ENCODE measurements around the gene C3orf52. TPM values are rescaled to one million over a fixed set of nuclear protein-coding genes. Genes with fewer than 3 reads are reported as not detected.
A peak's percentile ranks its signal among the peaks of the same experiment; 100 is the strongest.

C3orf52 gene
- total RNA-seq, 1 experiment from 2014 or later, result 14.3 TPM

GRCh38 chr3:112124907-112125607 is 38.9 kb downstream of the C3orf52 start:
- Mint-ChIP-seq H3K27ac (peak overlapping the region; percentile 82), H3K27me3 (ENCODE audit: low read depth) (no peaks in the 10 kb centered on the region), H3K36me3 (0 out of 2 replicates have a peak, but pooled peaks cover 2% of the 10 kb centered on the region), H3K9me3 (no peaks in the 10 kb centered on the region), H3K4me3 (no peak overlapping the region), H3K4me1 (peaks cover 54% of the 10 kb centered on the region)
- DNase-seq (ENCODE audit: low spot score) (no peak), ATAC-seq (no peak)
- no peak for TF ChIP-seq ZBTB21 (CRISPR knock-in tag; IDR thresholded peaks at IDR 0.05; ENCODE audit: borderline replicate concordance)
- no peak for TF ChIP-seq GABPB1 (CRISPR knock-in tag; IDR thresholded peaks at IDR 0.05)
- no peak for TF ChIP-seq ATF1 (CRISPR knock-in tag; IDR thresholded peaks at IDR 0.05)
- TF ChIP-seq USF2 (CRISPR knock-in tag; IDR thresholded peaks at IDR 0.05), result no peak
- no peak for TF ChIP-seq PRRX2 (CRISPR knock-in tag; IDR thresholded peaks at IDR 0.05)
- no peak for TF ChIP-seq NR2C2 (CRISPR knock-in tag; IDR thresholded peaks at IDR 0.05)
- TF ChIP-seq ZNF317 (CRISPR knock-in tag; IDR thresholded peaks at IDR 0.05; ENCODE audit: borderline replicate concordance, low read depth), result no peak
- no peak for TF ChIP-seq AR (CRISPR knock-in tag; IDR thresholded peaks at IDR 0.05)
- no peak for TF ChIP-seq NR1H2 (CRISPR knock-in tag; IDR thresholded peaks at IDR 0.05)
- no peak for TF ChIP-seq ZBTB43 (CRISPR knock-in tag; IDR thresholded peaks at IDR 0.05)
- no peak for TF ChIP-seq MXD4 (CRISPR knock-in tag; IDR thresholded peaks at IDR 0.05; ENCODE audit: borderline replicate concordance)
- TF ChIP-seq ZNF532 (CRISPR knock-in tag; IDR thresholded peaks at IDR 0.05; ENCODE audit: borderline replicate concordance), result no peak
- TF ChIP-seq ZNF121 (CRISPR knock-in tag; IDR thresholded peaks at IDR 0.05), result no peak
- ChIA-PET POLR2A (interaction anchor here (0.9 kb wide), 1 partner anchor 209 kb away, joined by 3 read pairs; no protein-coding TSS in a partner anchor), CTCF (interaction anchor here (0.6 to 8.7 kb wide), 6 partner anchors 8 to 207 kb away, joined by 3 to 73 read pairs (median 4); no protein-coding TSS in a partner anchor)

- DNase-seq (ENCODE audit: low spot score), result peak; percentile 30
- H3K27ac Mint-ChIP-seq, result peak overlapping the region; percentile 89
Measured at GRCh38 chr3:112126511-112126911, 40.3 kb downstream of the C3orf52 start.

More at GRCh38 chr3:112126511-112126911, 40.3 kb downstream of the C3orf52 start:
- CTCF ChIA-PET, result interaction anchor here (1.7 to 8.7 kb wide), 3 partner anchors 11 to 113 kb away, joined by 5 to 73 read pairs (median 44); no protein-coding TSS in a partner anchor
- Mint-ChIP-seq H3K27me3 (ENCODE audit: low read depth) (no peaks in the 10 kb centered on the region), H3K36me3 (peaks cover 4% of the 10 kb centered on the region; the same call in 1 of the 2 replicates), H3K4me3 (no peak overlapping the region; the same call in 1 of the 2 replicates), H3K9me3 (no peaks in the 10 kb centered on the region), H3K4me1 (peaks cover 54% of the 10 kb centered on the region)
- ATAC-seq, result peak; percentile 87
- TF ChIP-seq FOXP4 (CRISPR knock-in tag; IDR thresholded peaks at IDR 0.05), result no peak
- no peak for TF ChIP-seq RELA (CRISPR knock-in tag; IDR thresholded peaks at IDR 0.05; ENCODE audit: borderline replicate concordance)
- TF ChIP-seq AFF4 (CRISPR knock-in tag; IDR thresholded peaks at IDR 0.05; ENCODE audit: borderline replicate concordance), result no peak
- TF ChIP-seq TEAD4 (CRISPR knock-in tag; IDR thresholded peaks at IDR 0.05), result no peak
- TF ChIP-seq ZBTB21 (CRISPR knock-in tag; IDR thresholded peaks at IDR 0.05; ENCODE audit: borderline replicate concordance), result no peak
- TF ChIP-seq TEAD1 (CRISPR knock-in tag; IDR thresholded peaks at IDR 0.05), result peak; percentile 46; the same call in 1 of the 2 replicates
- POLR2A ChIA-PET, result interaction anchor here (1.0 kb wide), 1 partner anchor 207 kb away, joined by 4 read pairs; the partner anchor contains the start of gene CD200

All from WTC11 (cell line).